Prostate gland (tissue), 2 donors: ENCODE measurements around the gene COL9A2.

Experiments
- CTCF ChIP-seq, 4 experiments: fragments of 200-600 bp in 2 of 4; fragments of 450-650 bp in 2 of 4; sonication (generic) in 2 of 4; IDR thresholded peaks; 1 replicate in 3 of 4; 2 replicates in 1 of 4; pipeline ENCODE4 v1.5.1; 2016 to 2019; ENCODE audit warnings: antibody characterized with exemption in 4 of 4, mild to moderate bottlenecking in 2 of 4, moderate library complexity in 2 of 4
- POLR2A ChIP-seq: fragments of 450-650 bp; IDR thresholded peaks from one replicate; pipeline ENCODE4 v1.6.1; 2016; ENCODE audit warnings: antibody characterized with exemption, mild to moderate bottlenecking
- POLR2AphosphoS5 ChIP-seq: sonication (generic); formaldehyde crosslinking; IDR thresholded peaks from one replicate; pipeline ENCODE4 v1.6.1; 2017; ENCODE audit warnings: antibody characterized with exemption

GRCh38 chr1:40361201-40361600 is 44.1 kb upstream of the COL9A2 start:
- TF ChIP-seq CTCF (IDR thresholded peaks at IDR 0.05), result no peak
- TF ChIP-seq POLR2AphosphoS5, result no peak
- no peak for TF ChIP-seq POLR2A
